ENCODE data around the gene PROM2. TPM values are rescaled to one million over a fixed set of nuclear protein-coding genes. Genes with fewer than 3 reads are reported as not detected.

The PROM2 gene
- total RNA-seq, 1 donor from 2014 or later: 2.3 TPM

GRCh38 chr2:95270541-95271081, 3.6 kb upstream of the PROM2 start:
- no peak for DNase-seq (ENCODE audit: low read depth)
- Histone ChIP-seq H3K36me3 (ENCODE audit: control insufficient read depth, insufficient read depth, low read length) (no peaks in the 10 kb centered on the region), H3K27me3 (ENCODE audit: control insufficient read depth, insufficient read depth, low read length) (peaks cover 3% of the 10 kb centered on the region), H3K4me3 (ENCODE audit: low read depth, low read length) (no peak overlapping the region)
- TF ChIP-seq CTCF (IDR thresholded peaks at IDR 0.05; ENCODE audit: insufficient read depth, low read length, poor library complexity, severe bottlenecking): no peak

DNA sequence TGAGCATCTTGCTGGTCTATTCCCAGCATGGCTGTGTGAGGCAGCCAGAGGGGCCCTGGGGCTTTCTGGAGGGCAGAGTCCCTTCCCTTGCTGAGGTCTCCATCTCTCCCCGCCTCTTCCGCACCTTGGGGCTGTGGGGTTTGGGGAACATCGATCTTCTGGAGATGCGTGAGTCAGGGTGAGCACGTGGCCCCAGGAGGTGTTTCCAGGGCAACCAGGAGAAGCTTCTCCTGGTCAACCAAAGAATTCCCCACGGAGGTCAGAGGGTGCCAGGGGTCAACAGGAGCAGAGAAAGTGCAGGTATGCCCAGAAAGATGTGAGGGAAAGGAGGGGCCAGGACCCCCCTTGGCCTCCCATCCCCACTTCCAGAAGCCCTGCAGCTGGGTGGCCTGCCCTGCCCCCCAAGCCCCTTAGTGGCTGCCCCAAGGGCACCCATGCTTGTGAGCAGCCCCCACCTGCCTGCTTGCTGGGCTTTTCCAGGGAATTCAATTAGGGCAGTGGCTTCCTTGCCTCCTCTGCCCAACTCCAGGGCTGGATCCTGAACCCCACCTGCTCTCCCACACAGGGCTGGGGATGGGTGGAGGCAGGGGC, 2.8 kb upstream of the PROM2 start:
- no peak overlapping the region for H3K4me3 ChIP-seq (ENCODE audit: low read depth, low read length)
- H3K27me3 ChIP-seq (ENCODE audit: control insufficient read depth, insufficient read depth, low read length): peaks cover 2% of the 10 kb centered on the region
- H3K36me3 ChIP-seq (ENCODE audit: control insufficient read depth, insufficient read depth, low read length): no peaks in the 10 kb centered on the region
- DNase-seq (ENCODE audit: low read depth): no peak
- TF ChIP-seq CTCF (IDR thresholded peaks at IDR 0.05; ENCODE audit: insufficient read depth, low read length, poor library complexity, severe bottlenecking): no peak

- TF ChIP-seq CTCF (IDR thresholded peaks at IDR 0.05; ENCODE audit: insufficient read depth, low read length, poor library complexity, severe bottlenecking): no peak
- Histone ChIP-seq H3K4me3 (ENCODE audit: low read depth, low read length) (no peak overlapping the region), H3K27me3 (ENCODE audit: control insufficient read depth, insufficient read depth, low read length) (no peaks in the 10 kb centered on the region), H3K36me3 (ENCODE audit: control insufficient read depth, insufficient read depth, low read length) (no peaks in the 10 kb centered on the region)
- DNase-seq (ENCODE audit: low read depth): no peak
Measured at GRCh38 chr2:95272299-95272751, 1.9 kb upstream of the PROM2 start.

GRCh38 chr2:95272781-95273180, 1.5 kb upstream of the PROM2 start:
- no peak for DNase-seq (ENCODE audit: low read depth)
- no peak for TF ChIP-seq CTCF (IDR thresholded peaks at IDR 0.05; ENCODE audit: insufficient read depth, low read length, poor library complexity, severe bottlenecking)
- Histone ChIP-seq H3K27me3 (ENCODE audit: control insufficient read depth, insufficient read depth, low read length) (no peaks in the 10 kb centered on the region), H3K4me3 (ENCODE audit: low read depth, low read length) (no peak overlapping the region), H3K36me3 (ENCODE audit: control insufficient read depth, insufficient read depth, low read length) (no peaks in the 10 kb centered on the region)

DNA sequence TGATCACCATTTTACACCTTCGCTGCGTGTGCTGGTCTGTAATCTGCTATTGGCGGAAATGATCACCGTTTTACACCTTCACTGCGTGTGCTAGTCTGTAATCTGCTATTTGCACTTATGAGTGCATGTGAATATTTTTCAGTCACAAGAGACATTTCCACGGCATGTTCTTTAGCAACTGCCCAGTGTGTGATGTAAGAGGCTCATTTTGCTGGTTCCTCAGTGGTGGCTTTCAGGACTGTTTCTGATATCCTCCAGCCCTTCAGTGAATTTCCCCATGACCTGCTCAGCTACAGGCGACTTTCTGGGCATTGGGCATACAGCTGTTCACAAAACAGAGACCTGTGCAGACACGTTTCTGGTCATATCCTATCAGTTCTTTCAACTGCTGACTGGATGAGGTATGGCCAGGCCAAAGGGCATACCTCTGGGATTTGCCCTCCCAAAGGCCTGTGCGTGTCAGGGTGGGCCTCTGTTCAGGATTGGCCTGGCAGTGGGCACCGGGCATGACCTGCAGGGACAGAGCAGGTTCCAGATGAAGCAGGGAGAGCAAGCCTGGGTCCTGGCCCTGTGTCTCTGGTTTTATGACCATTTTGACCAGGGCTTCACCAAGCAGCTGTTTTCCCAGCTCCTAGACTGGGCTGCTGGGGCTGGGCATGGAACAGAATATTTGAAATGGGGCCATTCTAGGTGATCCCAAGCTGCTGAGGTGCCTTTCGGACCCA, 521 bp upstream of the PROM2 start:
- no peaks in the 10 kb centered on the region for H3K27me3 ChIP-seq (ENCODE audit: control insufficient read depth, insufficient read depth, low read length)
- DNase-seq (ENCODE audit: low read depth): no peak
- H3K4me3 ChIP-seq (ENCODE audit: low read depth, low read length): no peak overlapping the region
- H3K36me3 ChIP-seq (ENCODE audit: control insufficient read depth, insufficient read depth, low read length): no peaks in the 10 kb centered on the region
- no peak for TF ChIP-seq CTCF (IDR thresholded peaks at IDR 0.05; ENCODE audit: insufficient read depth, low read length, poor library complexity, severe bottlenecking)
